ENCODE results near the gene TMEM135. TPM values are rescaled to one million over a fixed set of nuclear protein-coding genes. Genes with fewer than 3 reads are reported as not detected.
"Not testable (repeated sequence)": the region's sequence is repeated elsewhere in the genome, so short reads cannot be mapped to it uniquely, and the experiment has no call there.

The TMEM135 gene
- total RNA-seq, 2 experiments from 2014 or later = 14.1 to 15.6 TPM

GRCh38 chr11:87022738-87023137, 15.0 kb upstream of the TMEM135 start:
- Mint-ChIP-seq H3K9me3 (no peaks in the 10 kb centered on the region), H3K4me3 (no peak overlapping the region), H3K27me3 (peaks cover 13% of the 10 kb centered on the region), H3K4me1 (ENCODE audit: low read depth) (no peaks in the 10 kb centered on the region), H3K36me3 (ENCODE audit: low read depth) (no peaks in the 10 kb centered on the region), H3K27ac (no peak overlapping the region)
- intact Hi-C loops (cut with DNase I, micrococcal nuclease) = no loop called here
- CTCF ChIA-PET = interaction anchor here (1.5 kb wide), 1 partner anchor 10 kb away, joined by 4 read pairs; no protein-coding TSS in a partner anchor
- ATAC-seq (ENCODE audit: poor library complexity) = no peak
- POLR2A ChIA-PET = no interaction called here
- no peak for DNase-seq
- no peak overlapping the region for H3K27ac ChIP-seq (ENCODE audit: low read depth in 1 of 2, low read length in 2 of 2)
- no peak overlapping the region for H3K4me3 ChIP-seq (ENCODE audit: low read length)
- peaks cover 0 to 2% of the 10 kb centered on the region in 2 experiments for H3K27me3 ChIP-seq (ENCODE audit: control insufficient read depth in 1 of 2, insufficient read depth in 2 of 2, low read length in 2 of 2)
- H3K4me1 ChIP-seq (ENCODE audit: insufficient read depth, low read length) = no peaks in the 10 kb centered on the region
- H3K36me3 ChIP-seq (ENCODE audit: insufficient read depth, low read length) = no peaks in the 10 kb centered on the region
- TF ChIP-seq, protein P1, sequence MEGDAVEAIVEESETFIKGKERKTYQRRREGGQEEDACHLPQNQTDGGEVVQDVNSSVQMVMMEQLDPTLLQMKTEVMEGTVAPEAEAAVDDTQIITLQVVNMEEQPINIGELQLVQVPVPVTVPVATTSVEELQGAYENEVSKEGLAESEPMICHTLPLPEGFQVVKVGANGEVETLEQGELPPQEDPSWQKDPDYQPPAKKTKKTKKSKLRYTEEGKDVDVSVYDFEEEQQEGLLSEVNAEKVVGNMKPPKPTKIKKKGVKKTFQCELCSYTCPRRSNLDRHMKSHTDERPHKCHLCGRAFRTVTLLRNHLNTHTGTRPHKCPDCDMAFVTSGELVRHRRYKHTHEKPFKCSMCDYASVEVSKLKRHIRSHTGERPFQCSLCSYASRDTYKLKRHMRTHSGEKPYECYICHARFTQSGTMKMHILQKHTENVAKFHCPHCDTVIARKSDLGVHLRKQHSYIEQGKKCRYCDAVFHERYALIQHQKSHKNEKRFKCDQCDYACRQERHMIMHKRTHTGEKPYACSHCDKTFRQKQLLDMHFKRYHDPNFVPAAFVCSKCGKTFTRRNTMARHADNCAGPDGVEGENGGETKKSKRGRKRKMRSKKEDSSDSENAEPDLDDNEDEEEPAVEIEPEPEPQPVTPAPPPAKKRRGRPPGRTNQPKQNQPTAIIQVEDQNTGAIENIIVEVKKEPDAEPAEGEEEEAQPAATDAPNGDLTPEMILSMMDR (IDR thresholded peaks at IDR 0.05) = no peak
- H3K9me3 ChIP-seq (ENCODE audit: control insufficient read depth in 1 of 2, insufficient read depth in 1 of 2, low read length in 2 of 2) = no peaks in the 10 kb centered on the region

DNA sequence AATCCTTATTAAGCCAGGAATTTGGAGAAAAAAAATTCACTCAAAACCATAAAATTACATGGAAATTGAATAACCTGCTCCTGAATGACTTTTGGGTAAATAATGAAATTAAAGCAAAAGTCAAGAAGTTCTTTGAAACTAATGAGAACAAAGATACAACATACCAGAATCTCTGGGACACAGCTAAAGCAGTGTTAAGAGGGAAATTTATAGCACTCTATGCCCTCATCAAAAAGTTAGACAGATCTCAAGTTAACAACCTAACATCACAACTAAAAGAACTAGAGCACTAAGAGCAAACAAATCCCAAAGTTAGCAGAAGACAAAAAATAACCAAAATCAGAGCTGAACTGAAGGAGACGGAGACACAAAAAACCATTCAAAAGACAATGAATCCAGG, 11.3 kb upstream of the TMEM135 start:
- H3K36me3 ChIP-seq (ENCODE audit: insufficient read depth, low read length); H3K36me3 Mint-ChIP-seq (ENCODE audit: low read depth); H3K4me3 ChIP-seq (ENCODE audit: low read length); H3K9me3 Mint-ChIP-seq; H3K9me3 ChIP-seq (ENCODE audit: control insufficient read depth in 1 of 2, insufficient read depth in 1 of 2, low read length in 2 of 2); H3K4me1 ChIP-seq (ENCODE audit: insufficient read depth, low read length); intact Hi-C loops (cut with DNase I, micrococcal nuclease); H3K27ac Mint-ChIP-seq; H3K4me1 Mint-ChIP-seq (ENCODE audit: low read depth); H3K4me3 Mint-ChIP-seq; ATAC-seq (ENCODE audit: poor library complexity); H3K27me3 Mint-ChIP-seq; H3K27me3 ChIP-seq (ENCODE audit: control insufficient read depth in 1 of 2, insufficient read depth in 2 of 2, low read length in 2 of 2); POLR2A ChIA-PET; H3K27ac ChIP-seq (ENCODE audit: low read depth in 1 of 2, low read length in 2 of 2); DNase-seq: not testable (repeated sequence)
- CTCF ChIA-PET = interaction anchor here (0.9 kb wide), 1 partner anchor 61 kb away, joined by 3 read pairs; no protein-coding TSS in a partner anchor

DNA sequence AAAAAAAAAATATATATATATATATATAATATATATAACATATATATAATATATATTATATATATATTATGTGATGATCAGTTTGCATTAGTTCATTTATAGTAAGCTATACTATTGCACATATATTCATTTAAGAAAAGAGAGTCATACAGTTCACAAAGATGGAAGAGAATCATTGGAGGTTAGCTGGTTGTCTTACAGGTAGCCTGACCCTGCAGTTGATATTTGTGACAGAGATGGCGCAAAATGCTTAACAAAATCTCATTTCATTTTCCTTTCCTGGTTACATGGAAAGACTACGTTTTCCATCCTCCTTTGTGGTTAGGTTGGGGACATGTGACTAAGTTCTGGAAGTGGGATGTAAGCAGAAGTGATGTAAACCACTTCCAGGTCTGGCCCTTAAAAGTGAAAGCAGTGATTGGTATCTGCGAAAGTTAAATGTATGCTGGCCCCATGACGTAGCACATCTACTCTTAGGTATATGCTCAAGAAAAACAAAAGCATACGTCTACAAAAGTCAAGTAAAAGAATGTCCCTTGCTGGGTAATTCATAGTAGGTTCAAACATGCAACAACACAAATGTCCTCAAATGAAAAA, 7.2 kb upstream of the TMEM135 start:
- H3K27ac Mint-ChIP-seq = no peak overlapping the region
- ChIA-PET POLR2A (no interaction called here), CTCF (no interaction called here)

More for the DNA sequence above, 7.2 kb upstream of the TMEM135 start:
- no peaks in the 10 kb centered on the region for H3K27me3 Mint-ChIP-seq
- DNase-seq = peak in 3 of 14 experiments; percentile 39 to 61 (median 44)
- intact Hi-C loops (cut with DNase I, micrococcal nuclease) = loop anchor here (10.0 kb wide), 3 partner anchors 54 to 1406 kb away; partner anchors contain the start of genes DLG2 (in 1 of the 2) and TMEM126B (in 1 of the 2)
- Histone ChIP-seq H3K27me3 (ENCODE audit: control insufficient read depth in 1 of 2, insufficient read depth in 2 of 2, low read length in 2 of 2) (no peaks in the 10 kb centered on the region), H3K4me1 (ENCODE audit: insufficient read depth, low read length) (no peaks in the 10 kb centered on the region), H3K36me3 (ENCODE audit: insufficient read depth, low read length) (no peaks in the 10 kb centered on the region), H3K9me3 (ENCODE audit: control insufficient read depth in 1 of 2, insufficient read depth in 1 of 2, low read length in 2 of 2) (no peaks in the 10 kb centered on the region), H3K27ac (ENCODE audit: low read depth in 1 of 2, low read length in 2 of 2) (no peak overlapping the region), H3K4me3 (ENCODE audit: low read length) (no peak overlapping the region)
- no peaks in the 10 kb centered on the region for H3K9me3 Mint-ChIP-seq
- TF ChIP-seq, protein P1 (IDR thresholded peaks at IDR 0.05) = no peak
- no peak overlapping the region for H3K4me3 Mint-ChIP-seq
- peaks cover 6% of the 10 kb centered on the region for H3K4me1 Mint-ChIP-seq (ENCODE audit: low read depth)
- ATAC-seq (ENCODE audit: poor library complexity) = peak; percentile 49
- H3K36me3 Mint-ChIP-seq (ENCODE audit: low read depth) = no peaks in the 10 kb centered on the region
